OCI-LY7 (cell line): ENCODE results near the gene ZXDA.

Experiments used
- EZH2phosphoT487 ChIP-seq: fragments of 200-600 bp; sonication (generic); IDR thresholded peaks from 2 replicates; pipeline ENCODE4 v1.6.1; 2018; ENCODE audit warnings: low read depth, borderline replicate concordance, mild to moderate bottlenecking, mixed run types, antibody characterized with exemption, low read length, moderate library complexity, mixed read lengths
- TF ChIP-seq, protein P1 (sequence below): fragments of 200-600 bp; sonication (generic); conservative IDR thresholded peaks from 2 replicates; pipeline ENCODE4 v1.5.1; 2014; ENCODE audit warnings: mild to moderate bottlenecking, antibody characterized with exemption, low read length, moderate library complexity, mixed read lengths

DNA sequence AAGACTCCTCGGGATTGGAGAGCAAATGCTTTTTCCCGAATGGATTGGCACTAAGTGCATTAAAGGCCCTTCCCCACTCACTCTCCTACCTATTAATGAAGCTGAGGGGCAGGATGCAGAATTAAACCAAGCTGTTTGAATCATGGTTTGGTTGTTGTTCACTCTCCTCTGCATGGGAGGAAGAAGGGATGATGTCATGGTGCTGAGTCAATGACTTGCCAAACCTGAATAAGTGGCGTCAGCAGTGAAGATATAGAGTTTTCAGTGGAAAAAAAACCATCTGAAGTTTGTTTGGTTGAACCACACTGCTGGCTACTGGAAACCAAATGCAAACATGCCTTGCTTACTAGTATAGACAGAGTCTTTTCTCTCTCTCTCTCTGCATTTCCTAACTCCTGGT is 19.8 kb upstream of the ZXDA start:
- TF ChIP-seq, protein P1, sequence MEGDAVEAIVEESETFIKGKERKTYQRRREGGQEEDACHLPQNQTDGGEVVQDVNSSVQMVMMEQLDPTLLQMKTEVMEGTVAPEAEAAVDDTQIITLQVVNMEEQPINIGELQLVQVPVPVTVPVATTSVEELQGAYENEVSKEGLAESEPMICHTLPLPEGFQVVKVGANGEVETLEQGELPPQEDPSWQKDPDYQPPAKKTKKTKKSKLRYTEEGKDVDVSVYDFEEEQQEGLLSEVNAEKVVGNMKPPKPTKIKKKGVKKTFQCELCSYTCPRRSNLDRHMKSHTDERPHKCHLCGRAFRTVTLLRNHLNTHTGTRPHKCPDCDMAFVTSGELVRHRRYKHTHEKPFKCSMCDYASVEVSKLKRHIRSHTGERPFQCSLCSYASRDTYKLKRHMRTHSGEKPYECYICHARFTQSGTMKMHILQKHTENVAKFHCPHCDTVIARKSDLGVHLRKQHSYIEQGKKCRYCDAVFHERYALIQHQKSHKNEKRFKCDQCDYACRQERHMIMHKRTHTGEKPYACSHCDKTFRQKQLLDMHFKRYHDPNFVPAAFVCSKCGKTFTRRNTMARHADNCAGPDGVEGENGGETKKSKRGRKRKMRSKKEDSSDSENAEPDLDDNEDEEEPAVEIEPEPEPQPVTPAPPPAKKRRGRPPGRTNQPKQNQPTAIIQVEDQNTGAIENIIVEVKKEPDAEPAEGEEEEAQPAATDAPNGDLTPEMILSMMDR: no peak
- no peak for TF ChIP-seq EZH2phosphoT487
